Upper lobe of left lung (tissue), 6 donors: Measurements from ENCODE around the gene FAT1. TPM values are rescaled to one million over a fixed set of nuclear protein-coding genes. Genes with fewer than 3 reads are reported as not detected.
A peak's percentile ranks its signal among the peaks of the same experiment; 100 is the strongest.

ENCODE experiments used
- ATAC-seq, 2 donors: fragments of 200-7000 bp; cut with Tn5 transposase; one replicate each; pipeline ENCODE4 v1.9.1; 2022; ENCODE audit warnings: mild to moderate bottlenecking in 2 of 2, moderate library complexity in 2 of 2; ENCODE audit not compliant: low FRiP score in 2 of 2
- DNase-seq, 2 donors: peaks; one replicate each; pipeline ENCODE4 v3.0.0-alpha.2; 2019 to 2020
- H3K27ac ChIP-seq, 4 donors: fragments of 200-600 bp; sonication (generic); one replicate each; pipeline ENCODE4 v1.5.1; 2016 to 2019
- H3K27me3 ChIP-seq, 4 donors: fragments of 200-600 bp; sonication (generic); one replicate each; pipeline ENCODE4 v1.5.1; 2017 to 2019
- H3K36me3 ChIP-seq, 4 donors: fragments of 200-600 bp; sonication (generic); one replicate each; pipeline ENCODE4 v1.5.1; 2016 to 2019
- H3K4me1 ChIP-seq, 4 donors: fragments of 200-600 bp; sonication (generic); one replicate each; pipeline ENCODE4 v1.5.1; 2018 to 2019
- H3K4me3 ChIP-seq, 4 donors: fragments of 200-600 bp; sonication (generic); one replicate each; pipeline ENCODE4 v1.5.1; 2017 to 2019; ENCODE audit warnings: mild to moderate bottlenecking in 2 of 4, moderate library complexity in 1 of 4
- H3K9me3 ChIP-seq, 4 donors: fragments of 200-600 bp; sonication (generic); one replicate each; pipeline ENCODE4 v1.5.1; 2018 to 2019
- EP300 ChIP-seq, 4 donors: sonication (generic); formaldehyde crosslinking; IDR thresholded peaks; one replicate each; pipeline ENCODE4 v1.5.1; 2017; ENCODE audit warnings: antibody characterized with exemption in 4 of 4, control low read depth in 2 of 4
- POLR2A ChIP-seq, 4 donors: fragments of 450-650 bp; IDR thresholded peaks; one replicate each; pipeline ENCODE4 v1.5.1; 2016 to 2017; ENCODE audit warnings: antibody characterized with exemption in 4 of 4, mild to moderate bottlenecking in 2 of 4
- POLR2AphosphoS5 ChIP-seq, 2 donors: sonication (generic); formaldehyde crosslinking; IDR thresholded peaks; one replicate each; pipeline ENCODE4 v1.5.1; 2017; ENCODE audit warnings: antibody characterized with exemption in 2 of 2
- WGBS, 2 donors: methylation state at CpG; one replicate each; pipeline ENCODE4 v1.1.5; 2017 to 2018; 5-methylcytosine and 5-hydroxymethylcytosine counted together
- total RNA-seq, 6 donors: library from RNA; depleted of rRNA in 4 of 6; stranded (reverse); fragments of >200 nt in 4 of 6; gene quantifications; one replicate each; pipeline versions ENCODE4 v1.1.0 to v1.2.1, GENCODE V29; 2016 to 2021
- TF ChIP-seq, protein P1 (sequence below), 6 experiments: fragments of 450-650 bp in 4 of 6; fragments of 200-600 bp in 2 of 6; sonication (generic) in 2 of 6; IDR thresholded peaks; one replicate each; pipeline ENCODE4 v1.5.1; 2016 to 2019; ENCODE audit warnings: antibody characterized with exemption in 6 of 6
- donor health status: DM: no; HTN: no; CAD: no; lungs with moderate emphysema.
- donor health status: DM: no; HTN: yes; CAD: no; lungs with severe emphysema.

Gene FAT1
- total RNA-seq, 6 donors from 2014 or later, result 42.8 to 92.2 (median 77.4) TPM

DNA sequence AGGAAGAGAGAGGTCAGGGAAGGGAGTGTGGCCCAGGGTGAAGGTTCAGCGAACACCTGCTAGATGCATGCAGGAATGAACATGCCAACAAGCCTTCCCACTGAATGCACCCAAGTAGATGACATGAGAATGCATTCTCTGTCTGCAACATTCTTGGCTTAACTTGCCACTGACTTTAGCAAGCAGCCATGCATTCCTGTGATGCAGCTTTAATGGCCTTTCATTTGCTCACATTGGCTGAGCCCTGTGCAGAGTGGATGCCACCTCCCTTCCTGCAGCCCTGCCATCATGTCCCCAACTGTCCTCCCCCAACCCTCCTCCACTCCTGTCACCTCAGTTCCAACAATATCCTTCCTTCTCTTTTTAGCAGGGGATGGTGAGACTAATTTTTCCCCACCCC lies 143.0 kb downstream of the FAT1 start:
- H3K36me3 ChIP-seq, result peaks cover 0 to 4% (median 0%) of the 10 kb centered on the region in 4 donors
- H3K27ac ChIP-seq, result no peak overlapping the region
- TF ChIP-seq EP300 (IDR thresholded peaks at IDR 0.05) (no peak), POLR2A (IDR thresholded peaks at IDR 0.05) (no peak), POLR2AphosphoS5 (IDR thresholded peaks at IDR 0.05) (no peak)
- TF ChIP-seq, protein P1, sequence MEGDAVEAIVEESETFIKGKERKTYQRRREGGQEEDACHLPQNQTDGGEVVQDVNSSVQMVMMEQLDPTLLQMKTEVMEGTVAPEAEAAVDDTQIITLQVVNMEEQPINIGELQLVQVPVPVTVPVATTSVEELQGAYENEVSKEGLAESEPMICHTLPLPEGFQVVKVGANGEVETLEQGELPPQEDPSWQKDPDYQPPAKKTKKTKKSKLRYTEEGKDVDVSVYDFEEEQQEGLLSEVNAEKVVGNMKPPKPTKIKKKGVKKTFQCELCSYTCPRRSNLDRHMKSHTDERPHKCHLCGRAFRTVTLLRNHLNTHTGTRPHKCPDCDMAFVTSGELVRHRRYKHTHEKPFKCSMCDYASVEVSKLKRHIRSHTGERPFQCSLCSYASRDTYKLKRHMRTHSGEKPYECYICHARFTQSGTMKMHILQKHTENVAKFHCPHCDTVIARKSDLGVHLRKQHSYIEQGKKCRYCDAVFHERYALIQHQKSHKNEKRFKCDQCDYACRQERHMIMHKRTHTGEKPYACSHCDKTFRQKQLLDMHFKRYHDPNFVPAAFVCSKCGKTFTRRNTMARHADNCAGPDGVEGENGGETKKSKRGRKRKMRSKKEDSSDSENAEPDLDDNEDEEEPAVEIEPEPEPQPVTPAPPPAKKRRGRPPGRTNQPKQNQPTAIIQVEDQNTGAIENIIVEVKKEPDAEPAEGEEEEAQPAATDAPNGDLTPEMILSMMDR (IDR thresholded peaks at IDR 0.05), result no peak
- H3K9me3 ChIP-seq, result no peaks in the 10 kb centered on the region
- no peaks in the 10 kb centered on the region for H3K4me1 ChIP-seq
- DNase-seq (no peak), ATAC-seq (no peak)
- no peak overlapping the region for H3K4me3 ChIP-seq
- H3K27me3 ChIP-seq, result no peaks in the 10 kb centered on the region
- 92 to 97% methylated on average over 1 of the region's 1 CpG for WGBS, 2 donors

DNA sequence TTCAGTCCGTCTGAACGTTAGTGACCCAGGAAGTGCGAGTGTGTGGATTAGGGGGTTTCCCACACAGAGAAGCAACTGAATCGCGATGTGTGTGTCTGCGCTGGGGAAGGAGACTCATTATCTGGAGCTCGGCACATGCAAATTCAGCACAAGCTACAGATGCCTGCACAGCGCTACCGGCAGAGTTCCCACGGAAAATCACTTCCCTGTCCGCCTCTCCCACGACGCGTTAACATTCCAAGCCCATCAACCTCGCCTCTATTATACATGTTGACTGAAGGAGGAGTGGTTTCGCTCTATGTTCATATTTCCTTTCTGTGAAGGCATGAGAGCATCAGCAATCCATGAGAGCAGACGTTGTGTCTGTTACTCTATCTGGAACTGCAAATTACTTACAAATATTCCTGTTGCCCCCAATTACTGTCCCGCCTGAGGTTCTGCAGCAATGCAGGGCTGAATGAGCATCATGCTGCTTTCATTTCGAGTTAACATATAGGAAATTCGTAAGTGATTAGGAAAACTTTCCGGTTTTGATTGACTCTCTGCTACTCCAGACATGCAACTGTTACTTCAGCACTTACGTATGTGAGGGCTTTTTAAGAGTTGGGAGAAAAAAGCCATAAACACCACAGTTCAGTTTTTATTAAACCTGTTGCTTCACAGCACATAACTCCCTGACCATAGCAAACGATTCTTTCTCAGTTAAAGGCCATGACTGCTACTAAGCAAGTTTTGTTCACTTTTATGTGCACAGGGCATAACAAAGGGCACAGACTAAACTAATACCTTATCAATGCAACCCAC lies 153.3 kb downstream of the FAT1 start:
- no peaks in the 10 kb centered on the region for H3K36me3 ChIP-seq
- DNase-seq (no peak), ATAC-seq (peak; percentile 48 to 73)
- peak overlapping the region in 2 of 4 donors; percentile 30 to 34 for H3K4me3 ChIP-seq
- WGBS, 2 donors, result 47 to 52% methylated on average over 23 of the region's 23 CpGs
- TF ChIP-seq, protein P1 (IDR thresholded peaks at IDR 0.05), result no peak
- no peak for TF ChIP-seq EP300 (IDR thresholded peaks at IDR 0.05)
- TF ChIP-seq POLR2A (IDR thresholded peaks at IDR 0.05), result no peak
- TF ChIP-seq POLR2AphosphoS5 (IDR thresholded peaks at IDR 0.05), result no peak
- H3K4me1 ChIP-seq, result no peaks in the 10 kb centered on the region
- no peaks in the 10 kb centered on the region for H3K9me3 ChIP-seq
- H3K27ac ChIP-seq, result no peak overlapping the region
- H3K27me3 ChIP-seq, result no peaks in the 10 kb centered on the region

GRCh38 chr4:186569533-186570192 lies 154.0 kb downstream of the FAT1 start:
- no peak for DNase-seq
- peak in 1 of 2 donors; percentile 17 for ATAC-seq
- H3K4me3 ChIP-seq, result peak overlapping the region in 2 of 4 donors; percentile 30 to 34

GRCh38 chr4:186566068-186566467 lies 157.6 kb downstream of the FAT1 start:
- TF ChIP-seq EP300 (IDR thresholded peaks at IDR 0.05), result no peak
- no peak for TF ChIP-seq POLR2AphosphoS5 (IDR thresholded peaks at IDR 0.05)
- no peak for TF ChIP-seq POLR2A (IDR thresholded peaks at IDR 0.05)
- TF ChIP-seq, protein P1 (IDR thresholded peaks at IDR 0.05), result no peak
- ATAC-seq (no peak), DNase-seq (no peak)
- 80% methylated on average over 7 of the region's 7 CpGs for WGBS, 2 donors
- no peak overlapping the region for H3K4me3 ChIP-seq
- H3K36me3 ChIP-seq, result no peaks in the 10 kb centered on the region
- no peak overlapping the region for H3K27ac ChIP-seq
- no peaks in the 10 kb centered on the region for H3K9me3 ChIP-seq
- no peaks in the 10 kb centered on the region for H3K4me1 ChIP-seq
- H3K27me3 ChIP-seq, result no peaks in the 10 kb centered on the region

More at GRCh38 chr4:186569533-186570192, 154.0 kb downstream of the FAT1 start:
- 47 to 67% methylated on average over 10 of the region's 10 CpGs for WGBS, 2 donors
- H3K9me3 ChIP-seq, result no peaks in the 10 kb centered on the region
- no peak overlapping the region for H3K27ac ChIP-seq
- TF ChIP-seq POLR2AphosphoS5 (IDR thresholded peaks at IDR 0.05), result no peak
- TF ChIP-seq, protein P1 (IDR thresholded peaks at IDR 0.05), result no peak
- no peak for TF ChIP-seq POLR2A (IDR thresholded peaks at IDR 0.05)
- no peak for TF ChIP-seq EP300 (IDR thresholded peaks at IDR 0.05)
- no peaks in the 10 kb centered on the region for H3K4me1 ChIP-seq
- H3K27me3 ChIP-seq, result no peaks in the 10 kb centered on the region
- H3K36me3 ChIP-seq, result no peaks in the 10 kb centered on the region
